SH-SY5Y (cell line): Measurements from ENCODE around the gene CCDC122.

Source experiments
- GATA2 ChIP-seq: IDR thresholded peaks from 2 replicates; pipeline ENCODE4 v1.6.1; 2011; ENCODE audit warnings: mild to moderate bottlenecking, low read depth, low read length
- GATA3 ChIP-seq: IDR thresholded peaks from 2 replicates; pipeline ENCODE4 v1.6.1; 2011; ENCODE audit warnings: low read depth, mild to moderate bottlenecking, low read length, moderate library complexity

GRCh38 chr13:43848001-43848649 is 31.4 kb downstream of the CCDC122 start:
- no peak for TF ChIP-seq GATA3
- no peak for TF ChIP-seq GATA2
